ENCODE measurements around the gene ZWILCH. TPM values are rescaled to one million over a fixed set of nuclear protein-coding genes. Genes with fewer than 3 reads are reported as not detected.

ZWILCH gene
- total and polyA plus RNA-seq, 2 experiments from 2014 or later, result 51.0 to 64.1 TPM

- ATAC-seq (no peak), DNase-seq (ENCODE audit: low spot score) (no peak)
- H3K27ac ChIP-seq (ENCODE audit: low read depth), result no peak overlapping the region
- no peak overlapping the region for H3K4me3 Mint-ChIP-seq
- H3K9me3 Mint-ChIP-seq, result no peaks in the 10 kb centered on the region
- H3K4me1 Mint-ChIP-seq, result peaks cover 3% of the 10 kb centered on the region
- no peak overlapping the region for H3K4me2 ChIP-seq
- no peaks in the 10 kb centered on the region for H3F3A ChIP-seq (replicated peaks; ENCODE audit: low read depth)
- no peaks in the 10 kb centered on the region; the same call in 1 of the 2 replicates for H3K4me1 ChIP-seq (ENCODE audit: insufficient read depth)
- H3K27me3 Mint-ChIP-seq (ENCODE audit: insufficient read depth, low read depth, poor library complexity), result peaks cover 9% of the 10 kb centered on the region
- TF ChIP-seq EZH2phosphoT487 (IDR thresholded peaks at IDR 0.05; ENCODE audit: unreplicated experiment) (no peak), ZNF331 (CRISPR knock-in tag; IDR thresholded peaks at IDR 0.05; ENCODE audit: low read depth) (no peak), CREB1 (CRISPR knock-in tag; IDR thresholded peaks at IDR 0.05; ENCODE audit: low read depth) (no peak), ZNF462 (CRISPR knock-in tag; IDR thresholded peaks at IDR 0.05) (no peak)
- no peaks in the 10 kb centered on the region for H3K36me3 Mint-ChIP-seq (ENCODE audit: low read depth)
- H3K36me3 ChIP-seq (ENCODE audit: insufficient read depth), result no peaks in the 10 kb centered on the region
- no peak overlapping the region for H3K27ac Mint-ChIP-seq
- no peaks in the 10 kb centered on the region for H3K79me2 ChIP-seq (replicated peaks; ENCODE audit: insufficient read depth)
- H3K4me3 ChIP-seq, result no peak overlapping the region
- no peak overlapping the region for H2AFZ ChIP-seq
- no peaks in the 10 kb centered on the region for H3K9me2 ChIP-seq (ENCODE audit: insufficient read depth)
- no peaks in the 10 kb centered on the region for H4K20me1 ChIP-seq (replicated peaks; ENCODE audit: insufficient read depth)
- H3K27me3 ChIP-seq (ENCODE audit: insufficient read depth), result no peaks in the 10 kb centered on the region
Observed at GRCh38 chr15:66593219-66593780, 88.2 kb downstream of the ZWILCH start.

- Mint-ChIP-seq H3K4me1 (no peaks in the 10 kb centered on the region; the same call in 2 of the 3 replicates), H3K4me3 (no peak overlapping the region), H3K27me3 (ENCODE audit: insufficient read depth, low read depth, poor library complexity) (peaks cover 11% of the 10 kb centered on the region), H3K36me3 (ENCODE audit: low read depth) (no peaks in the 10 kb centered on the region), H3K27ac (no peak overlapping the region), H3K9me3 (no peaks in the 10 kb centered on the region)
- Histone ChIP-seq H4K20me1 (replicated peaks; ENCODE audit: insufficient read depth) (no peaks in the 10 kb centered on the region), H2AFZ (no peak overlapping the region), H3K4me1 (ENCODE audit: insufficient read depth) (no peaks in the 10 kb centered on the region), H3K27ac (ENCODE audit: low read depth) (no peak overlapping the region), H3K4me3 (no peak overlapping the region), H3K4me2 (no peak overlapping the region), H3K27me3 (ENCODE audit: insufficient read depth) (no peaks in the 10 kb centered on the region), H3K9me2 (ENCODE audit: insufficient read depth) (no peaks in the 10 kb centered on the region), H3K36me3 (ENCODE audit: insufficient read depth) (no peaks in the 10 kb centered on the region), H3F3A (replicated peaks; ENCODE audit: low read depth) (no peaks in the 10 kb centered on the region), H3K79me2 (replicated peaks; ENCODE audit: insufficient read depth) (no peaks in the 10 kb centered on the region)
- DNase-seq (ENCODE audit: low spot score), result peak; percentile 34
- peak; percentile 79 for ATAC-seq
- TF ChIP-seq ETS1 (IDR thresholded peaks at IDR 0.05) (no peak), CTCF (conservative IDR thresholded peaks at IDR 0.05; ENCODE audit: low read depth in 2 of 2) (peak; percentile 15 to 73; a peak in 2 of 4 replicates)
Observed at GRCh38 chr15:66594344-66594743, 89.2 kb downstream of the ZWILCH start.

All from GM23338 (cell line).